Smooth muscle cell (in vitro differentiated cells): ENCODE data around the gene DNAH2. TPM values are rescaled to one million over a fixed set of nuclear protein-coding genes. Genes with fewer than 3 reads are reported as not detected.

Experiments
- DNase-seq: peaks from one replicate; lab custom pipeline; 2025; ENCODE audit not compliant: unreplicated experiment; lab: John Stamatoyannopoulos, UW
- H2AFZ ChIP-seq: fragments of 200-600 bp; sonication (generic); 2 replicates; pipeline ENCODE4 v1.6.0; 2016; ENCODE audit warnings: antibody characterized with exemption, low read depth, mild to moderate bottlenecking
- H3F3A ChIP-seq: fragments of 200-600 bp; sonication (generic); 2 replicates; pipeline ENCODE4 v1.6.0; 2017; ENCODE audit warnings: antibody characterized with exemption, low read depth
- H3K27ac ChIP-seq: fragments of 200-600 bp; sonication (generic); 2 replicates; pipeline ENCODE4 v1.5.1; 2016; ENCODE audit warnings: low read depth, mild to moderate bottlenecking
- H3K27me3 ChIP-seq: fragments of 200-600 bp; sonication (generic); 2 replicates; pipeline ENCODE4 v1.6.1; 2016; ENCODE audit warnings: low read depth, mild to moderate bottlenecking
- H3K36me3 ChIP-seq: fragments of 200-600 bp; sonication (generic); 2 replicates; pipeline ENCODE4 v1.5.1; 2016; ENCODE audit warnings: low read depth
- H3K4me1 ChIP-seq: fragments of 200-600 bp; sonication (generic); 2 replicates; pipeline ENCODE4 v1.5.1; 2016; ENCODE audit warnings: low read depth
- H3K4me2 ChIP-seq: fragments of 200-600 bp; sonication (generic); 2 replicates; pipeline ENCODE4 v1.6.0; 2016; ENCODE audit warnings: mild to moderate bottlenecking
- H3K4me3 ChIP-seq: fragments of 200-600 bp; sonication (generic); 2 replicates; pipeline ENCODE4 v1.5.1; 2016; ENCODE audit warnings: mild to moderate bottlenecking
- H3K79me2 ChIP-seq: fragments of 200-600 bp; sonication (generic); 2 replicates; pipeline ENCODE4 v1.6.0; 2016; ENCODE audit warnings: low read depth, mild to moderate bottlenecking
- H3K9ac ChIP-seq: fragments of 200-600 bp; sonication (generic); 2 replicates; pipeline ENCODE4 v1.6.0; 2016; ENCODE audit warnings: low read depth
- H3K9me3 ChIP-seq: fragments of 200-600 bp; sonication (generic); replicated peaks from 2 replicates; pipeline ENCODE4 v1.5.1; 2016; ENCODE audit warnings: low read depth
- H4K20me1 ChIP-seq: fragments of 200-600 bp; sonication (generic); 2 replicates; pipeline ENCODE4 v1.6.0; 2016; ENCODE audit warnings: low read depth
- CTCF ChIP-seq: fragments of 200-600 bp; sonication (generic); IDR thresholded peaks from 2 replicates; pipeline ENCODE4 v1.5.1; 2017; ENCODE audit warnings: borderline replicate concordance, mild to moderate bottlenecking, antibody characterized with exemption; ENCODE audit not compliant: insufficient read depth, poor library complexity, severe bottlenecking
- WGBS: methylation state at CpG from one replicate; pipeline ENCODE4 v1.1.7; 2016; ENCODE audit warnings: low lambda C conversion rate; 5-methylcytosine and 5-hydroxymethylcytosine counted together
- polyA plus RNA-seq: library from polyadenylated mRNA; unstranded; fragments of >200 nt; fragmentation: Nextera tagmentation; extraction: Ambion mirVana; gene quantifications from 2 replicates; pipeline ENCODE4 v1.2.1, GENCODE V29; 2016
- total RNA-seq: library from RNA; depleted of rRNA; stranded (reverse); fragments of >200 nt; gene quantifications from 2 replicates; pipeline ENCODE4 v1.2.3, GENCODE V29; 2014

Gene DNAH2
- total and polyA plus RNA-seq, 2 experiments from 2014 or later, result not detected

- Histone ChIP-seq H3K9me3 (no peaks in the 10 kb centered on the region), H3K27me3 (peaks cover 27% of the 10 kb centered on the region)
These were observed 2.6 kb upstream of the DNAH2 start for GRCh38 chr17:7714721-7715594.

GRCh38 chr17:7715936-7716886 lies 1.3 kb upstream of the DNAH2 start:
- Histone ChIP-seq H3K4me2 (peak overlapping the region; percentile 92), H3K4me3 (peak overlapping the region; percentile 62), H2AFZ (peak overlapping the region; percentile 76), H3K36me3 (no peaks in the 10 kb centered on the region), H3K9me3 (no peaks in the 10 kb centered on the region), H3K27ac (no peak overlapping the region), H3K79me2 (no peaks in the 10 kb centered on the region), H3F3A (peaks cover 3% of the 10 kb centered on the region), H3K9ac (peak overlapping the region; percentile 3), H3K4me1 (peaks cover 16% of the 10 kb centered on the region), H3K27me3 (peaks cover 30% of the 10 kb centered on the region), H4K20me1 (no peaks in the 10 kb centered on the region)
- TF ChIP-seq CTCF, result no peak
- WGBS, result 56% methylated on average over 20 of the region's 20 CpGs
- DNase-seq, result no peak

More at GRCh38 chr17:7714721-7715594, 2.6 kb upstream of the DNAH2 start:
- H3K4me2 ChIP-seq, result no peak overlapping the region
- H3K36me3 ChIP-seq, result no peaks in the 10 kb centered on the region
- DNase-seq, result no peak
- no peak overlapping the region for H3K9ac ChIP-seq
- H3F3A ChIP-seq, result peaks cover 3% of the 10 kb centered on the region
- WGBS, result 85% methylated on average over 9 of the region's 10 CpGs
- H3K4me1 ChIP-seq, result peaks cover 16% of the 10 kb centered on the region
- H2AFZ ChIP-seq, result no peak overlapping the region
- H3K27ac ChIP-seq, result no peak overlapping the region
- H4K20me1 ChIP-seq, result no peaks in the 10 kb centered on the region
- TF ChIP-seq CTCF, result no peak
- H3K4me3 ChIP-seq, result no peak overlapping the region
- no peaks in the 10 kb centered on the region for H3K79me2 ChIP-seq

DNA sequence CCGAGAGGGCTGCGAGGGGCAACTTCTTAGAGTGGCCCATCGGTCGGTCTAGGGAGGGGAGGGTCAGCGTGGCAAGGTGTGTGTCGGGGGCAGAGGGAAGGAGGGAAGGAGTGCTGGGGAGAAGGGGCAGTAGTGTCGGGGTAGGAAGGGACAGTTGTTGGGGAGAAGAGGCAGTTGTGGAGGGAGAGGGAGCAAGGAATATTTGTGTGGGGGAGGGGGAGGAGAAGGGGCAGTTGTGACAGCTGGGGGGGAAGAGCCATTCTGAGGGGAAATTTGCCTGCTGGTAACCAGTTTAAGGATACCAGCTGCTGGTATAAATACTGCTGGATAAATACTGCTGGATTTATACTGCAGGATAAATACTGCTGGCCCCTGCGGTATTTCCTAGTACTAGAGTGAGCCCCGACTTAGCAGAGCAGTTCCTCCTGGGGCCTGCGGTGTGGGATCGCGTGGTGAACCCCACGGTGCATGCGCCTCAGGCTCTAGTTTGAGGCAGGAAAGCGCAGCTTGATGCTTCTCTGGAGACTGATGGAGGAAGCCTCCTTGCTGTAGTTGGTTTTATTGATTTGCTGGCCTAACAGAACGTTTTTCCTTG lies 309 bp downstream of the DNAH2 start:
- Histone ChIP-seq H2AFZ (peak overlapping the region; percentile 76), H3K79me2 (no peaks in the 10 kb centered on the region), H3K4me1 (peaks cover 10% of the 10 kb centered on the region), H3K9ac (no peak overlapping the region), H3K27me3 (peaks cover 16% of the 10 kb centered on the region), H3K36me3 (no peaks in the 10 kb centered on the region), H4K20me1 (no peaks in the 10 kb centered on the region), H3K9me3 (no peaks in the 10 kb centered on the region), H3K27ac (no peak overlapping the region), H3K4me2 (peak overlapping the region; percentile 92), H3F3A (no peaks in the 10 kb centered on the region), H3K4me3 (peak overlapping the region; percentile 62)
- WGBS, result 15% methylated on average over 11 of the region's 16 CpGs
- no peak for DNase-seq
- TF ChIP-seq CTCF, result no peak
